HCT116 (cell line): ENCODE measurements around the gene ADAM8. TPM values are rescaled to one million over a fixed set of nuclear protein-coding genes. Genes with fewer than 3 reads are reported as not detected.

ENCODE experiments used
- ATAC-seq: fragments of 200-7000 bp; cut with Tn5 transposase; 2 replicates; pipeline ENCODE4 v1.9.1; 2020; ENCODE audit warnings: mild to moderate bottlenecking, moderate library complexity
- BruUV-seq: library from RNA; stranded (reverse); fragments of 400-500 nt; replicated peaks from 2 replicates; lab custom pipeline; 2021; lab: Mats Ljungman, UMichigan
- CTCF ChIA-PET: fragments of 300-600 bp; sonication (Branson Sonifier 250); formaldehyde crosslinking; loops from one replicate; lab custom pipeline; 2021; ENCODE audit warnings: antibody characterized with exemption; lab: Charles Lee
- POLR2A ChIA-PET: fragments of 300-600, 350-600 bp; sonication (Branson Sonifier 250); formaldehyde crosslinking; loops from one replicate; lab custom pipeline; 2021; ENCODE audit warnings: antibody characterized with exemption; lab: Charles Lee
- RAD21 ChIA-PET, 2 experiments: fragments of 300-600 bp; sonication (Branson Sonifier 250); formaldehyde crosslinking; loops; one replicate each; lab custom pipeline; 2023; ENCODE audit warnings: low total read pairs in 2 of 2; ENCODE audit not compliant: uncharacterized antibody in 2 of 2, unreplicated experiment in 2 of 2, low non-redundant PET in 1 of 2; lab: Charles Lee
- DNase-seq: peaks from one replicate; pipeline ENCODE4 v3.0.0-alpha.2; 2010; ENCODE audit warnings: low read depth, low spot score
- H2AFZ ChIP-seq: fragments of 200-600 bp; shearing (Covaris generic), sonication (generic); 2 replicates; pipeline ENCODE4 v1.6.1; 2017; ENCODE audit warnings: low read depth, mixed run types, mixed read lengths, antibody characterized with exemption, low read length; ENCODE audit not compliant: poor library complexity, severe bottlenecking
- H3K27ac ChIP-seq: 2 replicates; pipeline ENCODE4 v1.5.1; 2012; ENCODE audit warnings: low read depth, low read length
- H3K27me3 ChIP-seq: fragments of 200-600 bp; sonication (generic); 2 replicates; pipeline ENCODE4 v1.6.1; 2016; ENCODE audit warnings: mixed run types, low read length, mixed read lengths; ENCODE audit not compliant: insufficient read depth
- H3K36me3 ChIP-seq, 2 experiments: fragments of 200-500 bp in 1 of 2; fragments of 200-600 bp in 1 of 2; sonication (Bioruptor generic) in 1 of 2; sonication (generic) in 1 of 2; 2 replicates each; pipeline versions ENCODE4 v1.5.1 to v1.6.1; 2014 to 2016; ENCODE audit warnings: low read length in 2 of 2, inconsistent platforms in 1 of 2, mixed read lengths in 1 of 2, mixed run types in 1 of 2; ENCODE audit not compliant: insufficient read depth in 2 of 2, control insufficient read depth in 1 of 2
- H3K4me1 ChIP-seq, 2 experiments: fragments of 200-600 bp in 1 of 2; sonication (generic) in 1 of 2; 2 replicates each; pipeline versions ENCODE4 v1.5.1 to v1.6.1; 2012 to 2017; ENCODE audit warnings: low read length in 2 of 2, inconsistent platforms in 1 of 2, mild to moderate bottlenecking in 1 of 2, mixed read lengths in 1 of 2, mixed run types in 1 of 2, moderate library complexity in 1 of 2; ENCODE audit not compliant: insufficient read depth in 2 of 2, control insufficient read depth in 1 of 2
- H3K4me2 ChIP-seq: fragments of 200-600 bp; sonication (generic); 2 replicates; pipeline ENCODE4 v1.6.1; 2017; ENCODE audit warnings: mixed run types, low read length, mixed read lengths
- H3K4me3 ChIP-seq, 2 experiments: fragments of 200-600 bp in 1 of 2; sonication (generic) in 1 of 2; replicated peaks in 1 of 2; 2 replicates each; pipeline ENCODE4 v1.5.1; 2011 to 2016; ENCODE audit warnings: low read length in 2 of 2, control low read depth in 1 of 2, low read depth in 1 of 2, mild to moderate bottlenecking in 1 of 2, mixed read lengths in 1 of 2, mixed run types in 1 of 2
- H3K79me2 ChIP-seq: fragments of 200-600 bp; sonication (generic); 2 replicates; pipeline ENCODE4 v1.6.1; 2017; ENCODE audit warnings: mild to moderate bottlenecking, mixed run types, low read length, moderate library complexity, mixed read lengths; ENCODE audit not compliant: insufficient read depth
- H3K9ac ChIP-seq: fragments of 200-600 bp; sonication (generic); 2 replicates; pipeline ENCODE4 v1.6.1; 2016; ENCODE audit warnings: low read length, mixed read lengths
- H3K9me2 ChIP-seq: fragments of 200-600 bp; sonication (generic), shearing (Covaris generic); 2 replicates; pipeline ENCODE4 v1.6.1; 2017; ENCODE audit warnings: mixed run types, mild to moderate bottlenecking, moderate library complexity; ENCODE audit not compliant: insufficient read depth
- H3K9me3 ChIP-seq, 2 experiments: fragments of 200-500 bp in 1 of 2; fragments of 200-600 bp in 1 of 2; sonication (Bioruptor generic) in 1 of 2; sonication (generic) in 1 of 2; 2 replicates each; pipeline ENCODE4 v1.6.1; 2014 to 2017; ENCODE audit warnings: low read length in 2 of 2, mixed read lengths in 2 of 2, inconsistent platforms in 1 of 2, low read depth in 1 of 2, mild to moderate bottlenecking in 1 of 2, mixed run types in 1 of 2, moderate library complexity in 1 of 2; ENCODE audit not compliant: control insufficient read depth in 1 of 2, insufficient read depth in 1 of 2
- H4K20me1 ChIP-seq: fragments of 200-600 bp; sonication (generic), shearing (Covaris generic); 2 replicates; pipeline ENCODE4 v1.6.1; 2017; ENCODE audit warnings: mixed run types, mild to moderate bottlenecking, moderate library complexity; ENCODE audit not compliant: insufficient read depth
- CEBPB ChIP-seq: IDR thresholded peaks from 2 replicates; pipeline ENCODE4 v1.6.1; 2012; ENCODE audit warnings: low read depth
- EGR1 ChIP-seq: IDR thresholded peaks from 2 replicates; pipeline ENCODE4 v1.6.1; 2012; ENCODE audit warnings: low read depth
- ELF1 ChIP-seq: IDR thresholded peaks from 2 replicates; pipeline ENCODE4 v1.6.1; 2012; ENCODE audit warnings: low read depth, borderline replicate concordance
- EZH2phosphoT487 ChIP-seq: fragments of 200-600 bp; IDR thresholded peaks from 2 replicates; pipeline ENCODE4 v1.6.1; 2018; ENCODE audit warnings: antibody characterized with exemption, borderline replicate concordance
- JUND ChIP-seq: IDR thresholded peaks from 2 replicates; pipeline ENCODE4 v1.6.1; 2012
- POLR2A ChIP-seq: IDR thresholded peaks from 2 replicates; pipeline ENCODE4 v1.7.0; 2011; ENCODE audit warnings: borderline replicate concordance; ENCODE audit not compliant: insufficient read depth, insufficient read length; ENCODE audit errors: extremely low read depth
- POLR2AphosphoS5 ChIP-seq: IDR thresholded peaks from 2 replicates; pipeline ENCODE4 v1.6.1; 2011; ENCODE audit warnings: mild to moderate bottlenecking, low read depth, low read length, moderate library complexity
- SP1 ChIP-seq: IDR thresholded peaks from 2 replicates; pipeline ENCODE4 v1.6.1; 2012; ENCODE audit warnings: low read depth
- TCF7L2 ChIP-seq: IDR thresholded peaks from 2 replicates; pipeline ENCODE4 v1.7.0; 2011; ENCODE audit warnings: borderline replicate concordance, inconsistent platforms; ENCODE audit not compliant: insufficient read depth, insufficient read length; ENCODE audit errors: extremely low read depth
- YY1 ChIP-seq: IDR thresholded peaks from 2 replicates; pipeline ENCODE4 v1.6.1; 2011; ENCODE audit warnings: low read length, low read depth, moderate library complexity, mild to moderate bottlenecking; ENCODE audit not compliant: insufficient replicate concordance; ENCODE audit errors: extremely low read depth
- ZFX ChIP-seq: fragments of 450-650 bp; IDR thresholded peaks from 2 replicates; pipeline ENCODE4 v1.6.1; 2017
- intact Hi-C: fragments of 100-400 bp; cut with micrococcal nuclease; formaldehyde crosslinking; loops from 2 replicates; pipeline ENCODE4 v1.10.0; 2022
- total RNA-seq: library from RNA; stranded (reverse); gene quantifications from one replicate; pipeline ENCODE4 v1.2.1, GENCODE V29; 2021; ENCODE audit not compliant: unreplicated experiment

The ADAM8 gene
- total RNA-seq, 1 experiment from 2014 or later: 4.1 TPM

GRCh38 chr10:133297504-133297903 lies 20.8 kb upstream of the ADAM8 start:
- Histone ChIP-seq H3K27me3 (no peaks in the 10 kb centered on the region), H3K79me2 (peaks cover under 1% of the 10 kb centered on the region; the same call in 1 of the 2 replicates), H3K9ac (no peak overlapping the region)
- TF ChIP-seq EZH2phosphoT487 (no peak), ZFX (no peak), YY1 (no peak), SP1 (no peak), CEBPB (no peak), POLR2AphosphoS5 (no peak), EGR1 (no peak), POLR2A (no peak)
- TF ChIP-seq, all 23 proteins: peak for 0
- Histone ChIP-seq H3K36me3 (peaks cover 0 to 4% of the 10 kb centered on the region in 2 experiments; a peak in 3 of 4 replicates), H3K4me1 (peaks cover 0 to 6% of the 10 kb centered on the region in 2 experiments; a peak in 1 of 4 replicates), H3K27ac (no peak overlapping the region), H2AFZ (no peak overlapping the region), H3K4me3 (no peak overlapping the region), H3K4me2 (no peak overlapping the region), H3K9me3 (no peaks in the 10 kb centered on the region), H3K9me2 (no peaks in the 10 kb centered on the region), H4K20me1 (no peaks in the 10 kb centered on the region)
- DNase-seq (no peak), ATAC-seq (no peak)
- ChIA-PET CTCF (no interaction called here), POLR2A (no interaction called here), RAD21 (no interaction called here)
- no TSS peak for BruUV-seq
- intact Hi-C loops: no loop called here

- no peak overlapping the region for H3K4me2 ChIP-seq
- intact Hi-C loops: no loop called here
- no peaks in the 10 kb centered on the region for H3K9me2 ChIP-seq
- no peaks in the 10 kb centered on the region for H4K20me1 ChIP-seq
- H3K4me1 ChIP-seq: peaks cover 0 to 6% of the 10 kb centered on the region in 2 experiments; a peak in 1 of 4 replicates
- H3K36me3 ChIP-seq: peaks cover 0 to 4% of the 10 kb centered on the region in 2 experiments; a peak in 3 of 4 replicates
- no peak overlapping the region for H2AFZ ChIP-seq
- ChIA-PET POLR2A (no interaction called here), RAD21 (no interaction called here), CTCF (no interaction called here)
- DNase-seq: no peak
- no peaks in the 10 kb centered on the region for H3K27me3 ChIP-seq
- H3K9ac ChIP-seq: no peak overlapping the region
- H3K9me3 ChIP-seq: no peaks in the 10 kb centered on the region
- H3K79me2 ChIP-seq: no peaks in the 10 kb centered on the region
- no peak overlapping the region for H3K4me3 ChIP-seq
- no peak for TF ChIP-seq TCF7L2
- no peak for TF ChIP-seq CEBPB
- TF ChIP-seq EGR1: no peak
- TF ChIP-seq JUND: no peak
- no peak for TF ChIP-seq ELF1
- TF ChIP-seq, all 23 proteins: peak for 0
- H3K27ac ChIP-seq: no peak overlapping the region
- BruUV-seq: no TSS peak
- no peak for ATAC-seq
These were observed 19.0 kb upstream of the ADAM8 start for GRCh38 chr10:133295426-133296320.
